Measurements from ENCODE around the gene LDLRAD4. TPM values are rescaled to one million over a fixed set of nuclear protein-coding genes. Genes with fewer than 3 reads are reported as not detected.

Gene LDLRAD4
- total RNA-seq, 1 donor, result 0.54 TPM

DNA sequence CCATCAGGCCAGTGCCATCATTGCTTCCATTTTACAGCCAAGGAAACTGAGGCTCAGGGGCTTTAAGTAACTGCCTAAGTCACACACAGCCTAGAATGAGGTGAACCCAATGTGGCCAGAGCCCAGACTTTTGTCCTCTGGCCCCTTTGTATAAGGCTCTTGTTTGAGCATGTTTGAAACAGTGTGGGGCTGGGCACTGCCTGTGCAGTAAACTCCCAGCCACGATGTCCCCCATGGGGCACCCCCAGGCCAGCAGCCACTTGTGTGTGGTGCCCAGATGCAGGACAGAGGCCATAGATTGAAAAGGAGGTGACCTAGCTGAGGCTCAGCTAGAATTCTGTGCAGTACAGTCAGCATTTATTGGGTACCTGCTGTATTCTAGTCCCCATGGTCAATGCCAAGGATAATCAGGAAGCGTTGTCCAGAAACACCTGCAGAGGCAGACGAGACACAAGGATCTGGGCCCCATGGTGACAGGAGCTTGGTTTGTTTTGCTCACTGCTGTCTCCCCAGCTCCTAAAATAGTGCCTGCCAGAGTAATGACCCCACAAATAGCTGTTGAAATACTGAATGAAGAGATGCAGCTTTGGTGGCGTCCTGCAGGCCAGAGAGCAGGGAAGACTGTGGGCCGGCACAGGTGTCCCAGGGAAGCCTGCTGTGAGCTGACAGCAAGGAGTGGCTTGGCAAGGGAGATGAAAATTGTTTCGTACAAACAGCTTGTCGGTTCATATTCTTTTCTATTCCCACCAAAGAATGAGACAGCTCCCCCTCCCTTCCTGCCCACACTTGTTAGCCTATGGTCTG is 160.7 kb downstream of the LDLRAD4 start:
- no peak for DNase-seq (ENCODE audit: low read depth)
- TF ChIP-seq, protein P1, sequence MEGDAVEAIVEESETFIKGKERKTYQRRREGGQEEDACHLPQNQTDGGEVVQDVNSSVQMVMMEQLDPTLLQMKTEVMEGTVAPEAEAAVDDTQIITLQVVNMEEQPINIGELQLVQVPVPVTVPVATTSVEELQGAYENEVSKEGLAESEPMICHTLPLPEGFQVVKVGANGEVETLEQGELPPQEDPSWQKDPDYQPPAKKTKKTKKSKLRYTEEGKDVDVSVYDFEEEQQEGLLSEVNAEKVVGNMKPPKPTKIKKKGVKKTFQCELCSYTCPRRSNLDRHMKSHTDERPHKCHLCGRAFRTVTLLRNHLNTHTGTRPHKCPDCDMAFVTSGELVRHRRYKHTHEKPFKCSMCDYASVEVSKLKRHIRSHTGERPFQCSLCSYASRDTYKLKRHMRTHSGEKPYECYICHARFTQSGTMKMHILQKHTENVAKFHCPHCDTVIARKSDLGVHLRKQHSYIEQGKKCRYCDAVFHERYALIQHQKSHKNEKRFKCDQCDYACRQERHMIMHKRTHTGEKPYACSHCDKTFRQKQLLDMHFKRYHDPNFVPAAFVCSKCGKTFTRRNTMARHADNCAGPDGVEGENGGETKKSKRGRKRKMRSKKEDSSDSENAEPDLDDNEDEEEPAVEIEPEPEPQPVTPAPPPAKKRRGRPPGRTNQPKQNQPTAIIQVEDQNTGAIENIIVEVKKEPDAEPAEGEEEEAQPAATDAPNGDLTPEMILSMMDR (IDR thresholded peaks at IDR 0.05; ENCODE audit: insufficient read depth, low read length), result no peak
- no peak overlapping the region for H3K4me3 ChIP-seq (ENCODE audit: low read depth, low read length)

- TF ChIP-seq, protein P1 (IDR thresholded peaks at IDR 0.05; ENCODE audit: insufficient read depth, low read length), result no peak
- DNase-seq (ENCODE audit: low read depth), result no peak
These were observed 161.6 kb downstream of the LDLRAD4 start for GRCh38 chr18:13379930-13380690.

DNA sequence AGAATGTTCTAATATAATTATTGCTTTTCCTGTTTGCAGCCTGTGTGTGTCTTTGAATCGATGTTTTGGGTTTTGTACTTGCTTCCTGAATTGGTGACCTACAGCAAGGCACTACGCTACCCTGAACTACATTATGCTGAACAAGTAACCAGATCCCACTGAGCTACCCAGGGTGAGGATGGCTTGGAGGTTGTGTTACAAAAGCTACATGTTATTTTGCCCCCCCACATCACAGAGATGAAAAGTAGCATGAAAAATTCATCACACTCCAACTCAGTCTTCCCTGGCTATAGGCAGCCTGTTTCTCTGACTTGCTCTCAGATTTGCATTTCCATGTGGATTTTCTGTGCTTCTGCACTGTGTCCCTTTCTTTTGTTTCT is 162.1 kb downstream of the LDLRAD4 start:
- DNase-seq (ENCODE audit: low read depth), result no peak
- no peak overlapping the region for H3K4me3 ChIP-seq (ENCODE audit: low read depth, low read length)
- TF ChIP-seq, protein P1 (IDR thresholded peaks at IDR 0.05; ENCODE audit: insufficient read depth, low read length), result no peak

More at GRCh38 chr18:13379930-13380690, 161.6 kb downstream of the LDLRAD4 start:
- no peak overlapping the region for H3K4me3 ChIP-seq (ENCODE audit: low read depth, low read length)

- H3K4me3 ChIP-seq (ENCODE audit: low read depth, low read length), result no peak overlapping the region
- TF ChIP-seq, protein P1 (IDR thresholded peaks at IDR 0.05; ENCODE audit: insufficient read depth, low read length), result no peak
- DNase-seq (ENCODE audit: low read depth), result no peak
These were observed 162.8 kb downstream of the LDLRAD4 start for GRCh38 chr18:13381331-13381730.

DNA sequence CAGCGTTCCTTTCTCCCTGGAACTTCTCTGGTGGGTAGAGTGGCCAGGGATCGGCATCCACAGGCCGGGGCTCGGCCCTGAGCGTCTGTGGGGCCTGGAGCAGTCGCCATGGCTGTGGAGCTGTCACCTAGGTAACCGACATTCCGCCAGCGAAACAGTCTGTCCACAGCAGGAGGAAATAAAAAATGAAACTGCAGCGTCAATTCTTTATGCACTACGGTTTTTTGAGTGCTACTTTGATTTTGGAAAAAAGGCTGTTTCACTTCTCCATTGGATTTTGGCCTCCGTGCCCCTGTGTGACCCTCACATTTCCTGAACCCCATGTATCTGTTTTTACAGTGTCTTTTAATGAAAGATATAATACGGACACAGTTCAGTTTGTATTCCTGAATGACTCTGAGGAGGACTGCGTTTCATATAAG is 163.4 kb downstream of the LDLRAD4 start:
- peak overlapping the region; percentile 32 for H3K4me3 ChIP-seq (ENCODE audit: low read depth, low read length)
- DNase-seq (ENCODE audit: low read depth), result peak; percentile 60
- TF ChIP-seq, protein P1 (IDR thresholded peaks at IDR 0.05; ENCODE audit: insufficient read depth, low read length), result no peak

- no peak overlapping the region for H3K4me3 ChIP-seq (ENCODE audit: low read depth, low read length)
- DNase-seq (ENCODE audit: low read depth), result peak; percentile 62
- TF ChIP-seq, protein P1 (IDR thresholded peaks at IDR 0.05; ENCODE audit: insufficient read depth, low read length), result no peak
These were observed 163.9 kb downstream of the LDLRAD4 start for GRCh38 chr18:13382366-13382953.
